Epithelial cell of prostate (primary cell): Measurements from ENCODE around the gene CLEC2A.
"Not testable (repeated sequence)": the region's sequence is repeated elsewhere in the genome, so short reads cannot be mapped to it uniquely, and the experiment has no call there.

Experiments used
- DNase-seq: peaks from one replicate; pipeline ENCODE4 v3.0.0-alpha.2; 2011; ENCODE audit warnings: low read depth, low spot score
- H3K27ac ChIP-seq: fragments of 450-650 bp; 2 replicates; pipeline ENCODE4 v1.5.1; 2017; ENCODE audit warnings: mild to moderate bottlenecking

CLEC2A gene, protein sequence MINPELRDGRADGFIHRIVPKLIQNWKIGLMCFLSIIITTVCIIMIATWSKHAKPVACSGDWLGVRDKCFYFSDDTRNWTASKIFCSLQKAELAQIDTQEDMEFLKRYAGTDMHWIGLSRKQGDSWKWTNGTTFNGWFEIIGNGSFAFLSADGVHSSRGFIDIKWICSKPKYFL

DNA sequence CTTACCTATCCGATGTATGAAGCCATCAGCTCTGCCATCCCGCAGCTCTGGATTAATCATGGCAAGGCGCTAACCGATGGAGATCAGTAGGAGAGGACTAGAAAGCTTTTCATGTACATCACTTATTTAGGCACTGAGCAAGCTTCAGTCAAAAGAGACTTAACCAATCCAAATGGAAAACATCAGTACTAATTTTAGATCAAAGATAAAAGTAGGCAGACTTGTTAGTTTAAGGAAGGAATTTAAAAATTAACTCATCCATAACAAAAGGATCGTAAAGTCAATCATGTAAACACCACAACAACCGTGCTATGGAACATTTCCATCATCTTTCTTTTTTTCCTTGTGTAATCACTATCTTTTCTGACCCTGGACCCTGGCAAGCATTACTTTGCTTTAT is at the start of gene CLEC2A:
Gene CLEC2A, minus strand, starts transcription at position 101 of the 400 bp plus-strand sequence. Its CDS starts 41 bp downstream, at position 60.
- H3K27ac ChIP-seq, result no peak within 1 kb of the TSS
- no peak for DNase-seq

DNA sequence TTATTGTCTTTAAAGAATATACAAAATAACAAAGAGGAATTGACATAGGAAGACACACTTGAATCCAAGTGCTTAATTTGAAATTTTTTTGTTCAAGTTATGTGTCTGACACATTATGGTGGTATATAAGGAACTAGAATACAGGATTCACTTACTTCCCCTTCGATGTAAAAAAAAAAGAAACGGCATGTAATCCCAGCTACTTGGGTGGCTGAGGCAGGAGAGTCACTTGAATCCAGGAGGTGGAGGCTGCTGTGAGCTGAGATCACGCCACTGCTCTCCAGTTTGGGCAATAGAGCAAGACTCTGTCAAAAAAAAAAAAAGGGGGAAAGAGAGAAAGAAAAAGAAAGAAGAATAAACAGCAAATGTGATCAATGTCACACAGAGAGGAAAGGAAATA is 48.0 kb upstream of the CLEC2A start:
- no peak overlapping the region for H3K27ac ChIP-seq
- DNase-seq, result no peak

DNA sequence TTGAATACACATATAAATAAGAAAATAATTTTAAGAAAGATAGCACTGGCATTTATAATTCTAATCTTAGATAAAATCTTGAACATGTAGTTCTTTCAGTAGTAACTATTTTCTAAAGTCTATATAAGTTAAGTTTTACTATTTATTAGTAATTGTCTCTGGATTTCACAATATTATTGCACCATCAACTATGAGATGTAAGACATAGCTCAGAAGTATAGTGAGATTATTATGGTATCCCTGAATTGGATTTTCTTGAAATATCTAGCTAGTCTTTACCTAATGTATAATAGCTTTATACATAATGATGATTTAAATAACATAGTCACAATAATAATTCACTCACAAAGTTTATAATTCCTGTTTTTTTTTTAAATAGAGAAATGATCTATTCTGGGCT is 45.7 kb upstream of the CLEC2A start:
- DNase-seq, result no peak
- H3K27ac ChIP-seq, result no peak overlapping the region

DNA sequence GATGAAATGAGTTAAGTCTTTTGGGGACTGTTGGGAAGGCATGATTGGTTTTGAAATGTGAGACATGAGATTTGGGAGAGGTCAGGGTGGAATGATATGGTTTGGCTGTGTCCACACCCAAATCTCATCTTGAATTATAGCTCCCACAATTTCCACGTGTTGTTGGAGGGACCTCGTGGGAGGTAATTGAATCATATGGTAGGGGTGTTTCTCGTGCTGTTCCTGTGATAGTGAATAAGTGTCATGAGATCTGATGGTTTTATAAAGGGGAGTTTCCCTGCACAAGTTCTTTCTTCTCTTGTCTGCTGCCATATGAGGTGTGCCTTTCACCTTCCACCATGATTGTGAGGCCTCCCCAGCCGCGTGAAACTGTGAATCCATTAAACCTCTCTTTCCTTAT is 44.5 kb upstream of the CLEC2A start:
- H3K27ac ChIP-seq, DNase-seq: not testable (repeated sequence)

DNA sequence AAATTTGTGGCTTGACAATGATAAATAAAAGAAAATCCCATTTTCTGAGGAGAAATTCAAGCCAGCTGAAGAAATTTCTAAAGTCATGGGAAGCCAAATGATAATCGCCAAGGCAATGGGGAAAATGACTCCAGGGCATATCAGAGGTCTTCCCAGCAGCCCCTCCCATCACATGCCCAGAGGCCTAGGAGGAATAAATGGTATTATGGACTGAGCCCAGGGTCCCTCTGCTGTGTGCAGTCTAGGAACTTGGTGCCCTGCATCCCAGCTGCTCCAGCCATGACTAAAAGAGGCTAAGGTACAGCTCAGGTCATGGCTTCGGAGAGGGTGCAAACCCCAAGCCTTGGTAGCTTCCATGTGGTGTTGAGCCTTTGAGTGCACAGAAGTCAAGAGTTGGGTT is 43.4 kb upstream of the CLEC2A start:
- H3K27ac ChIP-seq, result no peak overlapping the region
- no peak for DNase-seq

DNA sequence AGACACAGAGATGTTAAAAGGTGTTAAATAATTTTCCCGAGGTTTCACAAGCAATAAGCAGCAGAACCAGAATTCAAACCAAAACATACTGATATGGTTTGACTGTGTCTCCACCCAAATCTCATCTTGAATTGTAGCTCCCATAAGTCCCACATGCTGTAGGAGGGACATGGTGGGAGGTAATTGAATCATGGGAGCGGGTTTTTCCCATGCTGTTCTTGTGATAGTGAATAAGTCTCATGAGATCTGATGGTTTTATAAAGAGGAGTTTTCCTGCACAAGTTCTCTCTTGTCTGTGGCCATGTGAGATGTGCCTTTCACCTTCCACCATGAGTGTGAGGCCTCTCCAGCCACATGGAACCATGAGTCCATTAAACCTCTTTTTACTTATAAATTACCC is 42.6 kb upstream of the CLEC2A start:
- DNase-seq, H3K27ac ChIP-seq: not testable (repeated sequence)

DNA sequence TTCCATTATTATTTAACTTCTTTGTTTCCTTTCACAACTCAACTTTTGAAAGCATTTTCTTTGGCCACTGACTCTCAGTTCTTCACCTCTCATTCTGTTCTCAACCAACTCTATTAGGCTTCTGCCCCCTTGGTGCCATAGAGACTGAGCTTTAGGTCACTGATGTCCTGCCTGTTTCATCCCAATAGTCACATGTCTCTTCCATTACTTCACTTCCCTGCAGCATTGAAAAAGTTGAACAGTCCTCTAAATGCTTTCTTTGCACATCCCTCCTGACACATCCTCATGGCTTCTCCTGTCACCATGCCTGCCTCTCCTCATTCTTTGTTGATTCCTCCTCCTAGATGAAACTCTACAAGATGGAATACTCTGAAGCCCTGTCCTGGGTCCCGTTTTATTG is 41.8 kb upstream of the CLEC2A start:
- no peak for DNase-seq
- no peak overlapping the region for H3K27ac ChIP-seq

DNA sequence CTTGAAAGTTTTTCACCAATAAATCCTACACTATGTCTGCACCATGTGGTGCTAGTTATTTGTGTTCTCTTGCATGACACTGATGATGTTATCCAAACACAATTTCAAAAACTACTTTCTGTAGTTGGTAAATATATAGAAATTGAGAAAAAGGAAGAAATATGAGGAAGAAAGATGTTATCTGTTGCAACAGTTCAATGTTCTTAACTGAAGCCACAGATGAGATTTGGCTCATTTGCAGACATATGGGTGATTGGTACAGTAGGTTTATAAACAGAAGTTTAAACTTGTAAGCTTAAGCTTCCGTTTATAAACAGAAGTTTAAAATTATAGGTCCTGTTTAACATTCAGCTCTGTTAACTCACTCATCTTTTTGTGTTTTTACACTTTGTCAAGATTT is 39.0 kb upstream of the CLEC2A start, which contains the start of gene CLEC12A:
Gene CLEC12A, plus strand, starts transcription at position 229 of the 400 bp plus-strand sequence. CDS start 188 bp downstream, outside the sequence.
- no peak within 1 kb of the TSS for H3K27ac ChIP-seq
- no peak for DNase-seq

DNA sequence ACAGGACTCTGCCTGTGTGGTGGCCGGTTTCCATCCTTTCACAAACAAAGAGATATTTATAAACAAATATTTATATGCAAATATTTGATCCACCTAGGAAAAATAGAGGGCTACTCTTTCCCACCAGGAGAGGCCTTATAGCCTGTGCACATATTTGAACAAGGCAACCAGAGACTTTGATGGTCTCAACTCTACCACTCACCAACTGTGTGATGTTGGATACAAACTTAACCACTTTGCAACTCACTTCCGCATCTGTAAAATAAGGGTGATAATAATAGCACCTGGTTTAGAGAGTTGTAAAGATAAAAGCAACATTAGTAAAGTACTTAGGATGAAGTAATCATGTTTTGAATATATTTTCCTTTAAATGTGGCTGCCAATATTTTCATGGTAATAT is 37.5 kb upstream of the CLEC2A start:
- no peak overlapping the region for H3K27ac ChIP-seq
- no peak for DNase-seq

DNA sequence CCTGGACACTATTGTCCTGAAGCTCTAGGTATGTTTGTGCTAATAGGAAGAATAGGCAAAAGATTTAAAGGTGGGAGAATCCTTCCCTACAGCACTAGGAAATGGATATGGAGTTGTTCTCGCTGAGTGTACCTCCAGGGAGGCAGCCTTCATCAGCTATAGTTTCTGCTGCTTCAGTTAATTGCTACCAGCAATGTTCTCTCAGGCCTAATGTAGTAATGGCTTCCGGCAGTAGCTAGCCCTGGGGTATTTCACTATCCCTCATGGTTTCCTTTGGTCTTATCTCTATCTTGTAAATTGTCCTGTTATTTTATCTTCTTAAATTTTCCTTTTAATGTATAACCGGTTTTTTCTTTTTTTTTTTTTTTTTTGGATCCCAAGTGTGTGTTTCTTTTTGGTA is 29.7 kb upstream of the CLEC2A start:
- no peak for DNase-seq
- no peak overlapping the region for H3K27ac ChIP-seq

DNA sequence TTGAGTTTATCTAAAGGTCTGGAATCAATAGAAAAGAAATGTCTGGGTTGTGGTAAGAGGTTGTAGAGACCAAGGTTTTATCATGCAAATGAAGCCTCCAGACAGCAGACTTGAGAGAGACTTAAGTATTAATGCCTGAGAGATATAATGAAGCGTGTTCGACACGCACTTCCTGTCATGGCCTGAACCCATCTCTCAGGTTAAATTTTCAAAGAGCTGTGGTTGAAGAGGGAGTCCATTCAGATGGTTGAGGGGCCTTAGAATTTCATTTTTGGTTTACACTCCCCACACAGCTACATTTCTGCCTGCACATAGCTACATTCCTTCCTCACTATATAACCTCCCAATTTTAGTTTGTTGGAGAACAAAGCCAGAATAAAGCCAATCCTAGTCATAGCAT is 28.9 kb upstream of the CLEC2A start:
- DNase-seq, result no peak
- H3K27ac ChIP-seq, result no peak overlapping the region

DNA sequence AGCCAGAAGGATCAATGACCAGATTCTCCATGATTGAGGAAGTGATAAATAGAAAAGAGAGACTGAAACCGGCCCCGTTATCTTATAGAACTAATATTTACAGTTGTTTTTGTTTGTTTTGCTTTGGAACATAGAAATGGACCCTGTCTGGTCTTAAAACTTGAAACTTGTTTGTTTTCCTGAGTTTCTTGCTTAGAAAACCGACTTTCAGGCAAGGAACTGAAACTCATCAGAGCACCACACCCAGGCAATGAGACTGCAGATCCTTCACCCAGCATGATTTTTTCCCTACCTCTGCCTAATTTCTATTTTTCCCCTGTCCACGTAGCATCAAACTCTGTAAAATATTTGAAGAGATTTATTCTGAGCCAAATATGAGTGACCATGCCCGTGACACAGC is 28.4 kb upstream of the CLEC2A start:
- DNase-seq, result no peak
- H3K27ac ChIP-seq, result no peak overlapping the region

DNA sequence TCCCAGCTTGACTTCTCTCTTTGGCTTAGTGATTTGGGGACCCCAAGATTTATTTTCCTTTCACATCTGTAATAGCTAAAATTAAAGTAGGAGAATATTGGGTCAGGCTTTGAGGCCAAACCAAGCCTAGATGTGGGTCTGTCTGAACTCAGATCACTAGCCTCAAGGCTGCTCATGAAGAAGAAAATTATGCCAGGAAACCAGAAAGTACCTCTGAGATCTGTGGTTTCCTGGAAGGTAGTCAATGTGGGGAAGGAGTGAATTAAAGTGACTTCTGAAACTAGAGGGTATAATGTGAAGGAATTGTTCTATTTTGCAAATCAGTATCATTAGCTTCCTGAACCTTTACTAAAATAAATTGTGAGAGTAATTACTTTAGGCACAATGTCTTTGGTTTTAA is 25.7 kb upstream of the CLEC2A start:
- H3K27ac ChIP-seq, result no peak overlapping the region
- DNase-seq, result no peak

DNA sequence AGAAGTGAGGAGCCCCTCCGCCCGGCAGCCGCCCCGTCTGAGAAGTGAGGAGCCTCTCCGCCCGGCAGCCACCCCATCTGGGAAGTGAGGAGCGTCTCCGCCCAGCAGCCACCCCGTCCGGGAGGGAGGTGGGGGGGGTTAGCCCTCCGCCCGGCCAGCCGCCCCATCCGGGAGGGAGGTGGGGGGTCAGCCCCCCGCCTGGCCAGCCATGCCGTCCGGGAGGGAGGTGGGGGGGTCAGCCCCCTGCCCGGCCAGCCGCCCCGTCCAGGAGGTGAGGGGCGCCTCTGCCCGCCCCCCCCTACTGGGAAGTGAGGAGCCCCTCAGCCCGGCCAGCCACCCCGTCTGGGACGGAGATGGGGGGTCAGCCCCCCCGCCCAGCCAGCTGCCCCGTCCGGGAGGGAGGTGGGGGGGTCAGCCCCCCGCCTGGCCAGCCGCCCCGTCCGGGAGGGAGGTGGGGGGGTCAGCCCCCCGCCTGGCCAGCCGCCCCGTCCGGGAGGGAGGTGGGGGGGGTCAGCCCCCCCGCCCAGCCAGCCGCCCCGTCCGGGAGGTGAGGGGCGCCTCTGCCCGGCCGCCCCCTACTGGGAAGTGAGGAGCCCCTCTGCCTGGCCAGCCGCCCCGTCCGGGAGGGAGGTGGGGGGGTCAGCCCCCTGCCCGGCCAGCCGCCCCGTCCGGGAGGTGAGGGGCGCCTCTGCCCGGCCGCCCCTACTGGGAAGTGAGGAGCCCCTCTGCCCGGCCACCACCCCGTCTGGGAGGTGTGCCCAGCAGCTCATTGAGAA is 21.0 kb upstream of the CLEC2A start:
- not testable (repeated sequence) for DNase-seq, H3K27ac ChIP-seq

DNA sequence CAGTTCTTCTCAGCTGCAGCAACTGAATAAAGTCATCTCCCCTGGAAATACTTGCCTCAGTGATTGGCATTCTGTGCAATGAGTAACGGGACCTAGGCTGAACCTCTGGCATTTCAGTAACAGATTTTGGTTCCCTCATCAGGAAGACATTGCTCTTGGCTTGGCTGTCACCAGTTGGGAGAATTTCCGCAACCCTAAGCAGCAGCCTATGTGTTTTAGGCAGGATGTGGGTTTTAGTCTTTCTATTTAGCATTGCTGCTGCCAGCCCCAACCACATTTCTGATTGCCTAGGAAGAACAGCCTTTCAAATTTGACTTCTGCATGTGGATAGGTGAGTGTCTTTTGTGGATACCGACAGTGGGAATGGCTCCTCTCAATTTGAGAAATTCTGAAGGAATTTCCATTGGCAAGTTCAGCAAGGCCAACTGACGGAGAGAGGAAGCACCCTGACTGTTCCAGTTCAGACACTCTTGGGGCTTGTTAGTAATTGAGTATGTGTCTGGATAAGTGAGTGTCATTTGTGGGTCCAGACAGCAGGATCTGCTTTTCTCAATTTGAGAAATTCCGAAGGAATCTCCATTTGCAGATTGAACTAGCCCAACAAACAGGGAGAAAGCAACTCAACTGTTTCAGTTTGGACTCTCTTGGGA is 19.0 kb upstream of the CLEC2A start:
- DNase-seq, result no peak
- H3K27ac ChIP-seq, result no peak overlapping the region

DNA sequence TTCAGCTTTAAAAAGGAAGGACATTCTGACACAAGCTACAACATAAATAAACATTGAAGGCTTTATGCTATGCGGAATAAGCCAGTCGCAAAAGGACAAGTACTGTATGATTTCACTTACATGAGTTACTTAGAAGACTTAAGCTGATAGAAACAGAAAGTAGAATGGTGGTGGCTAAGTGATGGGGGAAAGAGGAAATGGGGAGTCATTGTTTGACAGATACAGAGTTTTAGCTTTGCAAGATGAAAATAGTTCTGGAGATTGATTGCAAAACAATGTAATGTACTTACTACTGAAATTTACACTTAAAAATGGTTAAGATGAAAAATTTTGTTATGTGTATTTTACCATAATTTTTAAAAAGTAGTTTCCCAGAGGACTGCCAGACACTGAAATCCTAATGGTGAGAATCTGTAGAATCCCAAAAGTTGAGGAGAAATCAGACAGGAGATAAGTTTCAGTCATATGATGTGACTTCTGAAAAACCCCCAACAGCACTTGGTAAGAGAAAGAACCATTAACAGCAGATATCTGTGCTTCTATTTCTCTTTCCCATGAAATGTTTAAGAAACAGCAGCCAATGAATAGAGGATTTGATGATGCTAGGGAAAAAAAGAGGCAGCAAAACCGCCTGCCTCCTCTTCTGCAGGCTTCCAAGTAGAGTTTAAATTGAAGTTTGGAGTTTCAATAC is 16.6 kb upstream of the CLEC2A start:
- no peak overlapping the region for H3K27ac ChIP-seq
- DNase-seq, result no peak

DNA sequence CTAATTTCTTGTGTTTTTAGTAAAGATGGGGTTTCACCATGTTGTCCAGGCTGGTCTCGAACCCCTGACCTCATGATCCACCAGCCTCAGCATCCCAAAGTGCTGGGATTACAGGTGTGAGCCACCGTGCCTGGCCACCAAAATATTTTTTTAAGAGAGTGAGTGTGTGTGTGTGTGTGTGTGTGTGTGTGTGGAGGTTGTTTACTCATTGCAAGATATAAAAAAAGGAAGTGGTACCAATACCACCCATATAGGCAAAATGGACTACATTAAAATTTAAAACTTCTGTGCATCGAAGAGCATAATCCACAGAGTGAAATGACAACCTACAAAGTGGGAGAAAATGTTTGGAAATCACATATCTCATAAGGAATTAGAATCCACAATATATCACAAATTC is 15.5 kb upstream of the CLEC2A start:
- no peak overlapping the region for H3K27ac ChIP-seq
- DNase-seq, result no peak

DNA sequence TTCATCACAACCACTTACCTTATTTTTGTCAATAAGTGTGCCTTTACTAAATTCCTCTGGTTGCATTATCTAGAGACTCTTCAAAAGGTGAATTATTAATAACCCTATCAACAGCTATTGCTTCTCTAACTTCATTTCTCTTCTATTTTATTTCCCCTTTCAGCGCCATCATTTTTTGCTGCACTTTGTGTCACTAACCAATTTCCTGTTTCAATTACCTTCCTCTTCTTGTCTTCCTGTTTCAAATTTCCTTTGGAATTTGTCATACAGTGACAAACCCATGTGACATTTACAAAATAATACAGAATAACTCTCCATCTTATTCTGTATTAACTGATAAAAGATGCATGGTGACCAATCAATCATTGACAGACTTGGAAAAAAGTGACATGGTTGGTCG is 12.2 kb upstream of the CLEC2A start:
- H3K27ac ChIP-seq, result no peak overlapping the region

DNA sequence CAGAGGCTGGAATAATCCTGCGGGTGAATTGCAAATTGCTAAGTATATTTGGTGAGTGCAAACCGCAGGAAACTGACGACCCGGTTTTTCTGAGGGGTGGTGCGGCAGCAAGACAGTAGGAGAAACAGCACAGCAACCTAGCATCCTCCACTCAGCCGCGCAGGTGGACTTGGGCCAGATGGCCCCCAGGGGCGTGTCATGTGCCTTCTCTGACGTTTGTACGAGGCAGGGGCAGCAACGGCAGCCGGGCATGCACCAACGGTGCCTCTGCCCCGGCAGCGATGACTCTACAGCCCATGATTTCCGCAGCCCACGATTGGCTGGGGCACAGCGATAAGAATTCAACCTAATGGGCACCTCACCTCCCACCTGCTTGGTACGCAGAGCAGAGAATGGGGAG is 11.1 kb upstream of the CLEC2A start:
- H3K27ac ChIP-seq, result no peak overlapping the region
- no peak for DNase-seq

More for the DNA sequence above, 12.2 kb upstream of the CLEC2A start:
- no peak for DNase-seq

DNA sequence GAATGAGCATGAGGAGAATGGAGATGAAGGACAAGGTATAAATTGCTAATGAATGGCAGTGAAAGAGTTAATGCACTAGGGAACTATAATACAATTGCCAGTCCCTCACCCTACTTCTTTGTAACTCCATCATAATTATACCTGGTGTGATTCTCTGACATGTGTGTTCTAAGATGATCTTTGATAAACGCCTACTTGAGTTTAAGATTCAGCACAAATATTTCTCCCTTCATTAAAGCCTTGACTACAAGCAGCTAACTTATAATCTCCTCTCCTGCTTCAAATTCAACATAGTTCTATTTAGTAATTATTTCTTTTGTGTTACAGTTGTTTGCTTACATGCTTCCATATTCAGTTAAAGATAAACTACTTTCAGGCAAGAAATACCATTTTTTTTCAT is 9.7 kb upstream of the CLEC2A start:
- no peak overlapping the region for H3K27ac ChIP-seq
- no peak for DNase-seq

DNA sequence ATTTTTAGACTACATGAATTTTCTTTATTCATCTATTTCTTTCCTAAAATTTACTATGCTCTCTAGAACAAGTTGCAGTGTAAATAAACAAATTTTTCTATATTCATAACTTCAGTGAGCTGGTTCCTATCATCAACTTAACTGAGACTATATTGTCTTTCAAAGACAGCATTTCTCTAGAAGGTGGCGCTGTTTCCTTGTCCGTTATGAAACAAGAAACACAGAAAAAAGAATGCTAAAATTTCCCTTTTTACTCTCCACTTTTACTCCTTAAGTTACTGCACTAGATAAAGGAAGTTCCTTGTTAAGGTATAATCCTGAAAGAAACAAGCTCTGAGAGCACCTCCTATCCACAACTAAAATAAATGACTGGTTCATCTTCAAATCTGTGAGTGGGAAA is 8.2 kb upstream of the CLEC2A start:
- H3K27ac ChIP-seq, result no peak overlapping the region
- DNase-seq, result no peak
